NK-92 (cell line): ENCODE measurements around the gene GNAI3.
A peak's percentile ranks its signal among the peaks of the same experiment; 100 is the strongest.

Experiments
- DNase-seq: peaks from one replicate; lab custom pipeline; 2025; ENCODE audit not compliant: unreplicated experiment; lab: John Stamatoyannopoulos, UW

GNAI3 gene

DNA sequence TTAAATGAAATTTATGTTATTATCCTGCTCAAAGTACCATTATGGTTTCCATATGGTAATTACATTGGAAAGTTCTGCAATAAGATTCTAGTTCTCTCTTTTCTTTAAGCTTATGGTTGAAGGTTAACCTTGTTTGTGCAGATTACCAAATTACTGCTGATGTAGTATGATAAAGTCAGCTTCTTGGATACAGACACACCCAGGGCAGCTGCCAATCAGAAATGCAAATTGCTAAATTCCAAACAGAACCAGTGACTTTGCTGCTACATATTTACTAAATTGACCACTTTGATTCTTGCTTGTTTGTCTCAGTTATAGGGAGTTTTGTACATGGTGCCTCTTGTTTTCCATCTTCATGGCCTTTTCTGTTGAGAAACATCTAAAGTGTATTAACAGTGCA lies 44.5 kb downstream of the GNAI3 start:
- DNase-seq = no peak

GRCh38 chr1:109595531-109595930 lies 47.1 kb downstream of the GNAI3 start:
- DNase-seq = no peak

DNA sequence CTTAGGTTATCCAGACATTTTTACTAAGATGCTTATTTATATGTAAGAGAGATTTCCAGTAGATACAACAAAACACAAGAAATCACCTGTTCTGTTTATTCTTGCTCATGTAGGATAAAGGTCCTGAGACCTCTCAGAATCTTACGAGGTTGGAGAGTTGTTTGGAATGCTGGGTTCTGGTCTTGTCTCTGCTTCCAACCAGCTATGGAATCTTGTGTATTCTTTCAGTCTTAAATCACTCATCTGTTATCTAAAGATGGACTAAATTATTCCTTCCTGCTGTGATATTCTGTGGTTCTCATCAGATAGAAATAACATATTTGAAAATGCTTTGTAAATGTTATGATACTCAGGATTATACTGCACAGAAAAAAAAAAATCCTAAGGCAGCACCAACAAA lies 49.7 kb downstream of the GNAI3 start:
- DNase-seq = no peak

DNA sequence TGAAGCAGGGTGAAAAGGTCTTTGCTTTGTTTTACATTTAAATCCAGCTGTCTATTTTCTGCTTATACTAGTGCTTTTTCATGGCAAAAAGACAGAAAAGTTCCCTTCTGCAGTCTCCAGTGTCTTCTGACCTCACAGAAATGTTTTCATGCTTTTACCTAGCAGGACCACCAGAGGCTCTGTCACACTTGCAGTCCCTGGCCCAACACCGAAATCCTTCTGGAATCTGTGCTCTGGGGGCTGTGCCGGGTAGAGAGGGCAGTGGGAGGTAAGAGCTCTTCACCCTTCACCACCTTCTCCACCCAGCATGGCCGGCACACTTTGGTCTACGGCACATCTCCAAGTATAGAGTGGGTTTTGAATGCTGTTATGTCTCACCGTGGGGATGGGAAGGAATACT lies 50.2 kb downstream of the GNAI3 start:
- no peak for DNase-seq

GRCh38 chr1:109603229-109603628 lies 54.8 kb downstream of the GNAI3 start:
- no peak for DNase-seq

DNA sequence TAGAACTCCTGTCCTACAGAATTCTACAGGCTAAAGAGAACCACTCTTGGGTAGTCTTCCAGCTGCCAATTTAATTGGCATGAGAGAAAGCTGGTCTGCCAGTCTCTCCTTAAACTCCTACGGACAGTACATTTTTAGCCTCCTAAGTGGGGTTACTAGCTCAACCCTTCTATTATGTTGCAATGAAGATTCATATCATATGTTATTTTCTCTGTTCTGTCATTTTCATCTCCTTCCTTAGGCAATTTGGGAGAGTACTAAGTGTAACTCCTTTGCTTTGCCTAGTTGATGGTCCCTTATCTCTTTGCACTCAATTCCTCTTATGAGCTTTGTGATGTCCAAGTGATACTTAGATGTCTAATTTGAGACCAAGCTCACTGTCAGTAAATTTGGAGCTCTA lies 57.0 kb downstream of the GNAI3 start:
- no peak for DNase-seq

GRCh38 chr1:109609881-109610280 lies 61.5 kb downstream of the GNAI3 start:
- DNase-seq = no peak

DNA sequence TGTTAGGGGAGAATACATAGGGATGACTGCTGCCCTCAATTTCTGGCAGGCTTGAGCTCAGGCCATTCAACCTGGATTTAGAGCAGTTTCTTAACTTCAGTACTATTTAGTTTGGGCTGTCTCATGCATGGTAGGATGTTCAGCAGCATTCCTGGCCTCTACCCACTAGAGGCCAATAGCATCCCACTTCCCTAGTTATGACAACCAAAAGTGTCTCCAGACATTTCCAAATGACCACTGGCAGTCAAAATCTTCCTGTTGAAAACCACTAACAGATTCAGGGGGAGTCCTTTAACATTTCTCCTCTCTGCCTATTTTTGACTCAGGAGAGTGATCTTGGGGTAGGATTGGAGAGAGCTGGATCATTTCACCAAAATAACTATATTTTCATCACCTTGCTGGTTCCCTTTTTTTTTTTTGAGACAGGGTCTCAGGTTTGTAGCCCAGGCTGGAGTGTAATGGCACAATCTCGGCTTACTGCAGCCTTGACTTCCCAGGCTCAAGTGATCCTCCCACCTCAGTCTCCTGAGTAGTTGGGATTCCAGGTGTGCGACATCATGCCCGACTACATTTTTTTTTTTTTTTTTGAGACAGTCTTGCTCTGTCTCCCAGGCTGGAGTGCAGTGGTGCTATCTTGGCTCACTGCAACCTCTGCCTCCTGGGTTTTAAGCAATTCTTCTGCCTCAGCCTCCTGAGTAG lies 62.3 kb downstream of the GNAI3 start:
- DNase-seq = no peak

- DNase-seq = no peak
These were observed 63.0 kb downstream of the GNAI3 start for GRCh38 chr1:109611308-109611990.

GRCh38 chr1:109613361-109614147 lies 65.1 kb downstream of the GNAI3 start:
- DNase-seq = no peak

GRCh38 chr1:109615879-109616278 lies 67.5 kb downstream of the GNAI3 start:
- no peak for DNase-seq

- DNase-seq = no peak
These were observed 68.0 kb downstream of the GNAI3 start for GRCh38 chr1:109616391-109616790.

DNA sequence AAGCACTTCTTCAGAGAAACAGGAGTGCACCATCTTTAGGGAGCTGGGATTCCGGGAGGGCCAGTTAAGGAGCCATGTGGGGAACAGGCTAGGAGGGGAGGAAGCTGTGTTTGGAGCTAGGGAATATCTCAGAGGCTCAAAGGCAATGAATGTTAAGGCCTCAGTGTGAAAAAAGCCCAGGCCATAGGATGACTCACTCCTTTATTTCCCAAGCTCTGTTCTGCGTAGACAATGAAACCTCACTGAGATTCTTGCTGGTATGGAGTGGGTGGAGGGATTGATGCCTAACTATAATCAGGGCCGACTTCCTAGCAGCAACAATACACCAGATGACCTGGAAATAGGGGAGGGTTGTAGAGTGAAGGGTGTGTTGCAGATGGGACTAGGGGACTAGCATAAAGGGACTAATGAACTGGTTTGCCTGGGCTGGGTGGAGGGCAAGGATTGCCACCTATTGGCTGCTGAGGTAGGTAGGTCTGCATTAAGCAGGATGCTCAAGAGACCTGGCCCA lies 68.9 kb downstream of the GNAI3 start:
- DNase-seq = no peak

- DNase-seq = no peak
These were observed 70.5 kb downstream of the GNAI3 start for GRCh38 chr1:109618661-109619575.

- no peak for DNase-seq
These were observed 71.4 kb downstream of the GNAI3 start, which contains the start of the genes AMPD2 and GNAT2 for GRCh38 chr1:109619576-109620400. Gene AMPD2, plus strand, starts transcription at chr1:109619837. Its CDS starts 1,339 bp downstream, at chr1:109621176. Gene GNAT2, minus strand, starts transcription at chr1:109619616. Its CDS starts 6,746 bp downstream, at chr1:109612870.

GRCh38 chr1:109620401-109620791 lies 72.0 kb downstream of the GNAI3 start:
- DNase-seq = no peak

- peak; percentile 71 for DNase-seq
These were observed 72.4 kb downstream of the GNAI3 start for GRCh38 chr1:109620841-109621286.

GRCh38 chr1:109621379-109622136 lies 73.1 kb downstream of the GNAI3 start:
- DNase-seq = no peak
